ENCODE measurements around the gene ATP11B.
A peak's percentile ranks its signal among the peaks of the same experiment; 100 is the strongest.

The ATP11B gene

DNA sequence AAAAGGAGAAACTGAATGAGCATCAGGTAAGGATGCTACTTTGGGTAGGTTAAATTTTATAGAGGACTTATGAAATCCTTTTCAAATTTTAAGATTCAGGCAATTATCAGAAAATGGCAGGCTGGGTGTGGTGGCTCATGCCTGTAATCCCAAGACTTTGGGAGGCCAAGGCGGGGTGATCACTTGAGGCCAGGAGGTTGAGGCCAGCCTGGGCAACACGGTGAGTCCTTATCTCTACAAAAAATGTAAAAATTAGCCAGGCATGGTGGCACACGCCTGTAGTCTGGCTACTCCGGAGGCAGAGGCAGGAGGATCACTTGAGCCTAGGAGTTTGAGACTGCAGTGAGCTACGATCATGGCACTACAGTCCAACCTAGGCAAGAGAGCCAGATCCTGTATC lies 163.9 kb downstream of the ATP11B start:
- DNase-seq (no peak), ATAC-seq (no peak)

DNA sequence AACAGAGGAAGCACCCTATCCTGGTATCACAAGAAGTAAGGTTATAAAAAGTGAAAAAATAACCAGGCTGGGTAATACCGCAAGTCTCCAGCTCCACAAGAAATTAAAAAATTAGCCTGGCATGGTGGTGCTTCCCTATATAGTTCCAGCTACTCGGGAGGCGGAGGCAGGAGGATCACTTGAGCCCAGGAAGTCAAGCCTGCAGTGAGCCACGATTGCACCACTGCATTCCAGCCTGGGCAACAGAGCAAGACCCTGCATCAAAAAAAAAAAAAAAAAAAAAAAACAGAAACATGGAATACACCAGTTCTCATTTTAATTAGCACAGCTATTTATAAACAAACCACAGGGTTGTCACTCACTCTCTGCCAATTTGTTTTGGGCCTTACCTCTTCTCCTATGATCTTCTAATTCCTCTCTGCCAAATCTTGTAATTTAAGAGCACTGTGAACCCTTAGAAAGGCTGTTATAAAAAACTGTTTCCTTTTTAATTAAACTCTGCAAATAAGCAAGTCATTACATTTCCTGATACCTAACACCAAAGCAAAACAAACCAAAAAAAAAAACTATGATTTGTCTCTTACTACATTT lies 164.5 kb downstream of the ATP11B start:
- ATAC-seq (no peak), DNase-seq (no peak)

DNA sequence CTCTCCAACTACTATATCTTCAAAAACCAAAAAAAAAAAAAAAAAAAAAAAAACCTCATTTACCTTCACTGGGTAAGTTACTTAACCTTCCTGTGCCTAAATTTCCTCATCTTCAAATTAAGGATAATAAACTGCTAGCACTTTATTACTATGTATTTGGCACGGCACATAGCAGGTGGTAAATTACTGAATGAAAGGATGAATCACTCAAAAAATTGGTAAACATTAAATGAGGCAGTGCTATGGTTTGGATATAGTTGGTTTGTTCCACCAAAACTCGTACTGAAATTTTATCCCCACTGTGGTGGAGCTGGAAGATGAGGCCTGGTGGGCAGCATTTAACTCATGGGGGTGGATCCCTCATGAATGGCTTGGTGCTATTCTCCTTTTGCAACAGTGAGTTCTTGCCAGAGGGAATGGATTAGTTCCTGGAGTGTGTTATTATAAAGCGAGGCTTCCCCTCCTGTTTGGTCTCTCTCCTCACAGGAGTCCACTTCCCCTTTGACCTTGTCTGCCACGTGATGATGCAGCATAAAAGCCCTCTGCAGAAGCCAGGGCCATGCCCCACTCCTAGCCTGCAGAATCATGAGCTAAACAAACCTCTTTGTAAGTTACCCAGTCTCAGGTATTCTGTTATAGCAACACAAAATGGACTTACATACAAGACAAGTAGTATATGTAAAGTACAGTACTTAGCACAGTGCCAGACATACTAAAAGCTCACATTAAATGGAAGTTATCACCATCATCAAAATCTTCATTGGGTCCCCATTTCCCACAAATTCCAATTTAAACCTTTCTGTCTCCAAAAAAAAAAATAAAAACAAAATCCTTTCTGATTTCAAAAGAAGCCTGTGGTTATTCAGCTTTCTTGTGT lies 166.4 kb downstream of the ATP11B start:
- DNase-seq (no peak), ATAC-seq (no peak)

DNA sequence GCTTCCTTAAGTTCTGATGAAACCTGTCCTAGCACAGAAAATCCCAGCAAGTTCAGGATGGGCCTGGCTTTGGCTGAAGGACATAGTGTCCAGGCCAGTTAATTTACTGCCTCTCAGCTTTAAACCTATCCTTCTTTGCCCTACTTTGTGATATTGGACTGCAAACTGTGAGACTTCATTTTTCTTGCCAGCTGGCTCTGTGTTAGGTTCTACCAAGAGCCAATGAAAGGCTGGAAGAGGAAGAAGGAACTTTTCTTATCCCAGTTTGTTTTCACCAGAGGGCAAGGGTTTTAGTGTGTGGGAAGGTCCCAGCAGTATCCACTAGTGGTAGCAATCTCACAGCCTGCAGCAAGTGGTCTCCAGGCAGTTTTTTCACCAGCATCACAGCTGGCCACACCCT lies 168.9 kb downstream of the ATP11B start:
- DNase-seq: no peak
- no peak for ATAC-seq

DNA sequence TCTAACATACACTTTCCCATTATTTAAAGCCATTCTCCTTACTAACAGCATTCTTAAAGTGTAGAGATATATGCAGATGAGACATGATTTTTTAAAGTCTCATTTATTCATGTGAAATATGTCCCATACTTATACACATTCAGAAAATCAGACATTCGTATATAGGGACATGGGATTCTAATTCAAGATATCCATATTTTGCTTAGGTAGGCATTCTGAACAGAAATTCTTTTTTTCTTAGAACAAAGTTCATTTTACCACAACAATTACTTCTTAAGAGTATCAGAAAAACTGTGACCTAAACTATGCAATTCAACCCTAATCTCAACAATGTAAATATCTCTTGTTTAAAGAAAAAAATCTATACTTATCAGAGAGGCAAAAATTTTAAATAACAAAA lies 170.9 kb downstream of the ATP11B start:
- no peak for ATAC-seq
- no peak for DNase-seq

DNA sequence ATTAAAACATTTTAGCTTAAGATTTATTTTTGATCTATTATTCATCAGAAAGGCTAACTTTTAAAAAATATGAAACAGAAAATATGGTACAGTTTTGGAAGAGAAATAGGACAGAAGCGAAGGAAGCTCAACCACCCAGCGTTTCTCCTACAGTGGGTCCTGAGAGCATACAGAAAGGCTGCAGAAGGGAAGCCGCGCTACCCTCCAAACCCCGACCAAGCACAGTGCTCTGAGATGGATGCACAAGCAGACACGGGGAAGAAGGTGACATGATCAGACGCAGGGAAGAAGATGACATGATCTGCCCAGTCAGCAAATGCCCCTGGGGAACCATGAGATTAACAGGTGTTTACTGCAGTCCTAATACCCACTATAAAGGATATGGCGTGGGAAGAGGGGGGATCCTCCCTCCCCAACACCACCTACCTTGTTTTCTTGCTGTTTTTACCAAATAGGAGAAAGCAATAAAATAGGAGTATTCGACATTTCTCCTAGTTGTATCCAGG lies 172.6 kb downstream of the ATP11B start:
- no peak for ATAC-seq

DNA sequence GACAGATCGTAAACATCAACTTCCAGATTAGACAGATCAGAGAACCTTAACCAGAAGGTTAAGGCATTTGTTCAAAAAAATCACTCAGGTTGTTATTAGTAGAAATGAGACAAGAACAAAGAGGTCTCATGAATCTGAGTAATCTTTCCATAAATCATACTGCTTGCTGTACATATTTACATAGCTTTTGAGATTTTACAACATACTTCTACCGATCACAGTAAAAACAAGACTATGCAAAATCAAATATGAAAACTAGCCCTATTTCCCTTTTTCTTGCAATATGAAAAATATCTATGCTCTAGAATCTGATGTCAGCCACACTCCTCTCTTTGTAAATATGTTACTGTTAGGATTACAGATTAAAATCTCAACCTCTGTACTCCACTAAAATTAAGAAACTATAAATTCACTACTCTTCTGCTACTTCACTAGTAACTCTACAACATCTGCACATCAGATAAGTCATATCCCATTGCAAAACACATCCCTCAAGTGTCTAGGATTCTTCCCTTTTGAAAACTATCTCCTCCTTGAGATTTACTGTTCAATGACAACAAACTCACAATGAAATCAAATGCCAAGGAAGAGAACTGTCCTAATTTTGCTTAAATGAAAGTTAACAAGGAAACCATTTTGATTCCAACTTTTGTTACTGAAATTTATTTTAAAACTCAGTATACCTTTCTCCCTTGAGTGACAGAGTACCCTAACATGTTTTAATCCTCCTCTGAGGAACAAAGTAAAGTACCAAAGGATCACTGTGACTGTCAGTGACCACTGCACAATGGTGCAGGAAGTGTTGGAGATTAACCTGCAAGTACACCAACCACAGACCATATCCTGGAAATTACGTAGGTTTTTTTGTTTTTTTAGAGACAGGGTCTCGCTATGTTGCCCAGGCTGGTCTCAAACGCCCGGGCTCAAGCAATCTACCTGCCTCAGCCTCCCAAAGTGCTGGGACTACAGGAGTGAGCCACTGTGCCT lies 174.2 kb downstream of the ATP11B start:
- ATAC-seq: peak; percentile 62
- DNase-seq: no peak

More for the DNA sequence above, 172.6 kb downstream of the ATP11B start:
- no peak for DNase-seq

DNA sequence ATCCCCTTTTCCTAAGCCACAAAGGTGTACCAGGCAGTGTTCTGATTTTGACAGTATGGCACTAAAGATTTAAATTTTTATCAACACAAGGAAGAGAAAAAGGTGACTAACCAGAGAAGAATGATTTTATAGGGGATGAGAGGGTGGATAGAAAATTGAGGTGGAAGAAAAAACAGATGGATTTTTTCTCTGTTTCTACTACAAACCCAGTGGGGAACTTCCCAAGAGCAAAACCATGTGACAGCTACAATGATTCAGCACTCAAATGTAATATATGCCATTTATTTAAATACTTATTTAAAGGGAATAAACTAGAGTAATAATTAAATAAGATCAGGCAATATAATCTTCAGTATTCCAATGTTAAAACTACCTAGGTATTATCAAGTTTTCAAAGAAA lies 176.0 kb downstream of the ATP11B start:
- ATAC-seq: no peak
- no peak for DNase-seq

DNA sequence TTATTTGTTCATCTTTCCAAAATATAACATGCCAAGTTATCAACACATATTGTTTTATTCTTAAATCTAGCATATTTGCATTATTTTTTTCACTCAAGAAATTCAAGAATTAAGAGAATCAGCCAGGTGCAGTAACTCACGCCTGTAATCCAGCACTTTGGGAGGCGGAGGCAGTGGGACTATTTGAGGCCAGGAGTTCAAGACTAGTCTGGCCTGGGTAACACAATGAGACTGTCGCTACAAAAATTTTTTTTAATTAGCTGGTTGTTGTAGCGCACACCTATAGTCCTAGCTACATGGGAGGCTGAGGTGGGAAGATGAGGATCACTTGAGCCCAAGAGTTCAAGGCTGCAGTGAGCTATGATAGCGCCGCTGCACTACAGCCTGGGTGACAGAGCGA lies 176.5 kb downstream of the ATP11B start:
- no peak for ATAC-seq
- DNase-seq: no peak

DNA sequence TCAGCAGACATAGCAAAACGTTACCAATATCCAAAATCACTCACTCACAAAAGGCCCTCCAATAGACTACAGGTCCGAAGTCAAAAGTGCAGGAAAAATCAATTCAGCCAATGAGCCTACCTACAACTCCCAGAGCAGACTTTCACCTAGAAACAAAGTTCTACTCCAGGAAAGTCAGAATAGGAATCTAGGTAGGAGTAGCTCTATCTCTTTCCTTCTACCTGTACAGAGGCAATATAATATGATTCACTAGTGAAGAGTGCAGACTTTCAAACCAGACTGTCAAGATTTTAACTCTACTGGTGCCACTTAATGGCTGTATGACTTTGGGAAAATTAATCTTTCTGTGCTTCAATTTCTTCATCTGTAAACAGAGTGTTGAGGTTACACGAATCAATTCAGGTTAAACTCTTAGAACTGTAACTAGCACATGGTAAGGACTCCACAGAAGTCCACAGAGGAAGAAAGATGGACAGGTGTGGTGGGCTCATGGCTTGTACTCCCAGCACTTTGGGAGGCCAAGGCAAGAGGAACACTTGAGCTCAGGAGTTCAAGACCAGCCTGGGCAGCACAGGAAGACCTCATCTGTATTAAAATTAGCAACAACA lies 177.6 kb downstream of the ATP11B start:
- ATAC-seq: no peak
- no peak for DNase-seq
